Measurements from ENCODE around the gene DYSF.

GRCh38 chr2:71462056-71462605 lies 8.8 kb downstream of the DYSF start:
- TF ChIP-seq CTCF (IDR thresholded peaks at IDR 0.05) (no peak), POLR2A (IDR thresholded peaks at IDR 0.05) (no peak), POLR2AphosphoS5 (IDR thresholded peaks at IDR 0.05) (no peak)
